Activated CD8-positive, alpha-beta memory T cell treated with anti-CD3 and anti-CD28 coated beads for 36 hours (primary cell): Measurements from ENCODE around the gene SMIM10. TPM values are rescaled to one million over a fixed set of nuclear protein-coding genes. Genes with fewer than 3 reads are reported as not detected.
"Not testable (repeated sequence)": the region's sequence is repeated elsewhere in the genome, so short reads cannot be mapped to it uniquely, and the experiment has no call there.

Experiments used
- CTCF ChIA-PET: fragments of 350-600 bp; sonication (Branson Sonifier 250); formaldehyde crosslinking; loops from one replicate; lab custom pipeline; 2021; ENCODE audit warnings: antibody characterized with exemption; lab: Charles Lee
- POLR2A ChIA-PET: fragments of 350-600 bp; sonication (Branson Sonifier 250); formaldehyde crosslinking; loops from one replicate; lab custom pipeline; 2021; ENCODE audit warnings: antibody characterized with exemption; lab: Charles Lee
- total RNA-seq, 2 experiments: library from RNA; stranded (reverse); gene quantifications; one replicate each; pipeline ENCODE4 v1.2.3, GENCODE V29; 2021

The SMIM10 gene
- total RNA-seq, result 1 to 10 TPM; 1.2 to 2.1 TPM

DNA sequence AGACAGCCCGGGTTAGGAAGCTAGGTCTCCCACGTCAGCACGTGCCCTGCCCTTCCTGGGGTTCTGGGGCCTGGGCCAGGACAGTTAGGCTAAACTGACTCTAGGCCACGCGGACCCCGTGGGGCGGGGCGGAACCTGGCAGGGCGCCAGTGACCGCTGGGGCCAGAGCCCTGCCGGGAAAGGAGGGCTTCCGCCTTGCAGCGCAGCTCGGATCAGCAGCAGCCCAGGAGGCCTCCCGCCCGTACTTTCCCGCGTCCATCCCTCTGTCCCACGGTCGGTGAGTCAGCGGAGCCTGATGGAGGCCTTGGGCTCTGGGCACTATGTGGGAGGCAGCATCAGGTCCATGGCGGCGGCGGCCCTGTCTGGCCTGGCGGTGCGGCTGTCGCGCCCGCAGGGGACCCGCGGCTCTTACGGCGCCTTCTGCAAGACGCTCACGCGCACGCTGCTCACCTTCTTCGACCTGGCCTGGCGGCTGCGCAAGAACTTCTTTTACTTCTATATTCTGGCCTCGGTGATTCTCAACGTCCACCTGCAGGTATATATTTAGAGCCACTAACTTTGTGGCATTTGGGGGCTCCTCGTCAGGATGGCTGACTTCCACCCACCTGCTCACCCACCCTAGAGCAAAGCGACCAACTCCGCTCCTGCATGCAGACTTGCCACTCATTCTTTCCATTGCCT lies at the start of gene SMIM10:
Gene SMIM10, plus strand, starts transcription at position 191 of the 681 bp plus-strand sequence. Its CDS starts 105 bp downstream, at position 296.
- POLR2A ChIA-PET, result no interaction called here
- CTCF ChIA-PET, result no interaction called here

DNA sequence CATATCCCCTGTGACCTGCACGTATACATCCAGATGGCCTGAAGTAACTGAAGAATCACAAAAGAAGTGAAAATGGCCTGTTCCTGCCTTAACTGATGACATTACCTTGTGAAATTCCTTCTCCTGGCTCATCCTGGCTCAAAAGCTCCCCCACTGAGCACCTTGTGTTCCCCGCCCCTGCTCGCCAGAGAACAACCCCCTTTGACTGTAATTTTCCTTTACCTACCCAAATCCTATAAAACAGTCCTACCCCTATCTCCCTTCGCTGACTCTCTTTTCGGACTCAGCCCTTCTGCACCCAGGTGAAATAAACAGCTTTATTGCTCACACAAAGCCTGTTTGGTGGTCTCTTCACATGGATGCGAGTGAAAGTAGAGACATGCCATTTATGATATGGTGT lies 44.4 kb upstream of the SMIM10 start:
- CTCF ChIA-PET, POLR2A ChIA-PET: not testable (repeated sequence)

DNA sequence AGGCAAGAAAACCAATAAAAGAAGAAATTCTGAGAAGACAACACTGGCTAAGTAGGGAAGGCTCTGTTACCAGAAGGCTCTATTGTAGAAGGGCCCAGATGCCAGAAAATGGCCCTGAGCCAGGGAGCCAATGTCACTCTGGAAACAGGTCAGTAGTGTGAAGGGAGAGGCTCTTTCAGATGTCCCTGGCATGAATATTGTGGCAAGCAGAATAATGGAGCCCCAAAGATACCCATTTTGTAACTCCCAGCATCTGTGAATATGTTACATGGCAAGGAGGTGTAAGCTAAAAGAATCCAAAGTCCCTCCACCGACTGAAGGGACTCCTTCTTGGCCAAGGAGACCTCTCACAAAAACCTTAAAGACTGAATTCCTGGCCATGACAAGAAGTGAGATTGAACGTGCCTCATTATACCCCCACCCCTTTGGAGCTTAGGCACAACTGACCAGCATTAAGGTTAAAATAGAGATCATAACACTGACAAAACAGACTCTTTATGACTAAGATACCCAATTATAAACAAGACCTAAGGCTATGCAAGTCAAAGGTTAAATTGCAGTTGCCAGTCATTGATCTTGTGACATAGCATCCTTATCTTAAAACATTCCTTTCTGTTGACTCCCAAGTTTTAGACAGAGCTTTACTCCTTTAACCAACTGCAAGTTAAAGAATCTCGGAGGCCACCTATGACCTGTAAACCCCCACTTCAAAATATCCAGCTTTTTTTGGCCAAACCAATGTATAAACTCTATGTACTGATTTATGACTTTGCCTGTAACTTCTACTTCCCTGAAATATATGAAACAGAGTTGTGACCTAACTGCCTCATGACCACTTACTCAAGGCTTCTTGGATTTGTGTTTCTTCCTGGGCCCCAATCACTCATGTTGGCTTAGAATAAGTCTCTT lies 42.2 kb upstream of the SMIM10 start:
- ChIA-PET POLR2A (no interaction called here), CTCF (no interaction called here)

DNA sequence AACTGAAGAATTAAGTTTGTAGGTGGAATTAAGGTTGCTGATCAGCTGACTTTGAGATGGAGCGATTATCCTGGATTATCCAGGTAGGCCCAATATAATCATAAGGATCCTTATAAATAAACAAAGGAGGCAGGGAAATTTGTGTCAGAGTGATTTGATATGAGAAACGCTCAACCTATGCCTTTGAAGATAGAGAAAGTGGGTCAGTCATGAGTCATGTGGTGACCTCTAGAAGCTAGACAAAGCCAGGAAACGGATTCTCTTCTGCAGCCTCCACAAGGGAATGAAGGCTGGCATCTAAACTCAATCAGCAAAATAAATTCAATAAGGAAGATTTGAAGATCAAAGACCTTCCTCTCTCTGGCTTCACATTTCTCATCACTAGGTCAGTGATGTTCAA lies 41.5 kb upstream of the SMIM10 start:
- CTCF ChIA-PET, result no interaction called here
- POLR2A ChIA-PET, result no interaction called here

DNA sequence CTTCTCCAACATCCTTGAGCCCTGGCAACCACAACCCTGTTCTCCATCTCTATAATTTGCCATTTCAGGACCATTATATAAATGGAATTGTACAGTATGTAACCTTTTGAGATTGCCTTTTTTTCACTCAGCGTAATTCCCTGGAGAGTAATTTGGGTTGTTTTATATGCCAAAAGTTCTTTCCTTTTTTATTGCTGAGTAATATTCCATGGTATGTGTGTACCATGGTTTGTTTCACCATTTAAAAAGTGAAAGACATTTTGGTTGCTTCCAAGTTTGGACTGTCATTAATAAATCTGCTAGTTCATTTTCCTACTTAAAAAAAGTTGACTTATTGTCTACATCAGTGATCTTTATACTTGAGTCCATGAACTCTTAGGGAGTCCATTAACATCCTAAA lies 33.0 kb upstream of the SMIM10 start:
- ChIA-PET CTCF (no interaction called here), POLR2A (no interaction called here)

DNA sequence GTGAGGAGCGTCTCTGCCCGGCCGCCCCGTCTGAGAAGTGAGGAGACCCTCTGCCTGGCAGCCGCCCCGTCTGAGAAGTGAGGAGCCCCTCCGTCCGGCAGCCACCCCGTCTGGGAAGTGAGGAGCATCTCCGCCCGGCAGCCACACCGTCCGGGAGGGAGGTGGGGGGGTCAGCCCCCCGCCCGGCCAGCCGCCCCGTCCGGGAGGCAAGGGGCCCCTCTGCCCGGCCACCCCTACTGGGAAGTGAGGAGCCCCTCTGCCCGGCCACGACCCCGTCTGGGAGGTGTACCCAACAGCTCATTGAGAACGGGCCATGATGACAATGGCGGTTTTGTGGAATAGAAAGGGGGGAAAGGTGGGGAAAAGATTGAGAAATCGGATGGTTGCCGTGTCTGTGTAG lies 30.4 kb upstream of the SMIM10 start:
- POLR2A ChIA-PET, CTCF ChIA-PET: not testable (repeated sequence)

DNA sequence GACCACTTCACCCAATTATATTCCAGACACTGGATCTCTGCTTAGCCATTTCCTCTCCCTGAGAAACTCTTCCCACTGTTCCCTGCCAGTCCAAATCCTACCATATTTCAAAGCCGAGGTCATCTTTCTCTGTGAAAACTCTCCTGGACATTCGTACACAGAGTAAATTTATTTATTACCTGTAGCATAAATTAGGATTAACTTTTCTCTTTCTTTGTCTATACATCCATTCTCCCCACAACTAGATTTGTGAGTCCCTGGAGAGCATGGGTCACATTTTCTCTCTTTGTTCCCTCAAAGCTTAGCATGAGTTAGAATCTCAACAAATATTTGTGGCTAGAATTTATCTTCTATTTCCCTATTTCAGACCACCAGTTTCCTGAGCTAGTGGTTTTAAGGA lies 27.8 kb upstream of the SMIM10 start:
- CTCF ChIA-PET, result interaction anchor here (1.0 kb wide), 1 partner anchor 14 kb away, joined by 3 read pairs; no protein-coding TSS in a partner anchor
- POLR2A ChIA-PET, result no interaction called here

DNA sequence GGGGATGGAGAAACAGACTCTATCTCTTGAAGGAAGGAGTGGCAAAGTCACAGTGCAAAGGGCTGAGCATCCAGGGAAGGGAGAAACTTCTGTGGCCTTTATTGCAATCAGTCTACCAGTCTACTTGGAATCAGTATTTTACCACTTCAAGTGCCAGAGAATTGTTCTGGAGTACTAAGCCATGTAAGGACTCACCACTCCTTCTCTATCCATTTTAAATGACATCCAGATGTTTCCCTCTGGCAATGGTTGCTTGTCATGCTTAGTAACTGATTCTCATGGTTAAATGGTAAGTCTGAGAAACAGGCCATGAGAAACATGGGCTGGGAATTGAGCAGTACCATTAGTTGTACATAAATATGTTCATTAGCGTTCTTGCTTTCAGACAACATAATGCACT lies 21.1 kb upstream of the SMIM10 start:
- ChIA-PET CTCF (no interaction called here), POLR2A (no interaction called here)

DNA sequence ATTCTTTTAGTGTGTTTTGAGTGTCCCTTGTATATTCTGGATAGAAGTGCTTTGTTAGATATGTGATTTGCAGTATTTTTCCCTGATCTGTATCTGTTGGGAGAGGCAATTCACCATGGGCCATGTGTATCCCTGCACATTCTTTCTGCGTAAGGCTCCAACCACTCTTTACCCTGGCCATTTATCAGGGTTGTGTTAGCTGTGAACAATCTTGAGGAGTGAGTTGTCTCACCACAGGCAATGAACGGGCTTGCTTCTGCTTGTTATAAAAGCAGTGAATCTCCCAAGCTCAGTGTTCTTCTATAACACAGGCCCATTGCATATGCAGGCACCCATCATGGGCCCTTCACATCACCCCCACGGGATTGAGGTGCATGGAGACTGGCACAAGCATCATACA lies 18.9 kb upstream of the SMIM10 start:
- POLR2A ChIA-PET, result no interaction called here
- CTCF ChIA-PET, result no interaction called here

DNA sequence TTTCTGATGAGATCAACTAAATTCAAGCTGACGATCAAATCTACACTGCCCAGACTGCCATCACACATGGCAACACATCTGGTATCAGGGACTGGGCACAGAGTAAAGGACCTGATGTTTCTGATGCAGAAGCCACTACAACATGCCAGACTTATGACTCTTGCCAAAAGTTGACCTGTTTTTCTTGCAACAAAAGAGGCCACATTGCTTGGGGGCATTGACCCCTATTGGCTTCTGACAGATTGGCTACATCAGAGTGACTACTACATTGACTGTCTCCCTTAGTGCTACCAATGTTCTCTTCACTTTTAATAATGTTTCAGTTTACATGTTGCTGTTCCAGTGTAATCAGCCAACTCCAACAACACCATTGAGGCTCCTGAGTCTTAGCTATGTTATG lies 15.3 kb upstream of the SMIM10 start:
- CTCF ChIA-PET, result no interaction called here
- POLR2A ChIA-PET, result no interaction called here

DNA sequence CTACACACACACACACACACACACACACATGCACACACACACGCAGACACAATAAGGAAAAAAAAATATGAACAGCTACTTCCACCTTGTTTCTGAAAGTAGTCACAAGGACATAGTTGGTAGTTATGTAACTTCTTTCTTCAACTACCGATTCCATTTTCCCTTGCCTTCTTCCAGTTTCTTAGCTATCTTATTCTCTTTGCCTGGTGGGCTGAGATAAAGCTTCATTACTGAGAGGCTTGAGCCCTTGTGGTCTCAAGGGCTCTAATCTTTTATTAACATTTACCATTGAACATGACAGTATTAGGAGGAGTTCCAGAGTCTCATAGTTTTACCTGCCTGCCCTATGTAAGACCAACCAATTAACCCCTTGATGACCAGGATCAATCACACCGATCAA lies 8.9 kb upstream of the SMIM10 start:
- ChIA-PET CTCF (no interaction called here), POLR2A (no interaction called here)

DNA sequence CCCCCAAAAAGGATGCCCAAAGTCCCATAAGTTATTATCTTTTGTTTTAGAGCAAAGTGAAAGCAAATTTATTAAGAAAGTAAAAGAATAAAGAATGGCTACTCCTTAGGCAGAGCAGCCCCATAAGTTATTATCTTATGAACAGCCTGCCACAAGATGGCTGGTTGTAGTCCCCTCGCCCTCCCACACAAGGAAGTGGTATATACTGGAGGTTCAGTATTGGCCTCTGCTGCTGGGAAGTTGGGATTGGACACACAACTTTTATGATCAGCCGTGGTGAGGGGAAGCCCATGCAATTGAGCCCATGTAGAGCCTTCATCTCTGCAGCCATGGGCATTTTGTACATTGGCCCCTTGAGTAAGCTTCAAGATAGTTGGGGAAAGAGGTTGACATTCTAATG lies 8.0 kb upstream of the SMIM10 start:
- CTCF ChIA-PET, result no interaction called here
- POLR2A ChIA-PET, result no interaction called here

DNA sequence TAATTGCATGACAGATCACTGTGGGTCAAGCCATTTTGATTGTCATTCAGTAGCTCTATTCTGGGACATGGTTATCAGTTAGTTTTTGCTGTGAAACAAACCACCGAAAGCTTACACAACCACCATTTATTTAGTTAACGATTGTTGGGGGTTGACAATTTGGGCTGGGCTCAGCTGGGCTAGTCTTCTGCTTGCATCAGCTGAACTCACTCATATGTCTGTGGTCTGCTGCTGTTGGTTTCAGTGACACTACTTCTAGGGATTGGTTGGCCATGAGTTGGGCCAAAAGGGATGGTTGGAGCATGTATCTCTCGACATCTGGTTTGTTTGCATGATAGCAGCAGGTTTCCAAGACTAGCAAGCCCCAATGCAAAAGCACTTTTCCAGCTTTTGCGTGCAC lies 5.3 kb upstream of the SMIM10 start:
- ChIA-PET POLR2A (no interaction called here), CTCF (no interaction called here)

DNA sequence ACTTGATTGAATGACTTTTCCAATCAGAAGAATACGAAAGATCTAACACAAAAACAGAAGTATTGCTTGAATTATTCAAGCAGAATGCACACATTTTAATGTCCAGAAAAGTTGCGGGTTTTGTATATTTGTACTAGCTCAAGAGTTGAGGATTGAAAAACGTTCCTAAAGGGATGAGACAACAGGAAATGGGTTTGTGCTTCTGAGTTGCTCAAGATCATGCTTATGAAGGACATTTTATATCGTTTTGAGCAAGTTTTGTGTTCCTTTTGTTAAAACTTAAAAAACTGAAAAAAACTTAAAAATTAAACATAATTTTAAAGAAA lies 353 bp upstream of the SMIM10 start:
- POLR2A ChIA-PET, result no interaction called here
- CTCF ChIA-PET, result no interaction called here

DNA sequence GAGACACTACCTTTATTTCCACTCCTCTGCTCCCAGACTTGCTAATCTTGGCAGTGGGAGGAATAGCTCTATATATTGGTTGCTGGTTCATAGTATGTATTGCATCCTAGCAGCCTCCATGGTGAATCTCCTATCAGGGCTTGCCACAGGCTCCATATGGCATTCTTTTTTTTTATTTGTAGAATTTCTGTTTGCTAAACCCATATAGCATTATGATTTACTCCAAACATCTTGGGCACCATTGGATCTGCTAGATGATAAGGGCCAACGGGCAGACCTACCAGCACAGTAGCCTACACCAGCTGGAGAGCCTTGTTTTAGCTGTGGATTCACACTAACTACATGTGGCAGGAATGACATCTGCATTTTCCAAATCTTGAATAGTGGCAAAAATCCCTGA lies 6.9 kb downstream of the SMIM10 start:
- ChIA-PET CTCF (no interaction called here), POLR2A (no interaction called here)

DNA sequence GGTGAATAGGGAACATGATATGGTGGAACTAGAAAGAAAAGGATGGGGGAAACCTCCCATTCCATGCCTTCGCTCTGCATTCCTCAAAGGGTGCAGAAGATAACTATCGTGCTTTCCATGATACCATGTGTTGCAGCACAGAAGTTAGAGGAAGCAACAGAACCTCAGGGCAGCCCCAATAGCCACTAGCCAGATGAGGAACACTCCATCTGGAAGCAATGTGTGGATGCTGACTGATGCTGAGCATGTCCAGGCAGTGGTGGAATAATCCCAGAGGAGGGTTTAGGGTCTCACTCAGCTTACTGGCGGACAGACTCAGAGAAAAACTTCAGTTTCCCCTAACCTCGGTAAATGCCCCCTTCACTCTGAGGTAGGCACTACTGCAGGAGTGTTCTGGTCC lies 7.5 kb downstream of the SMIM10 start:
- ChIA-PET POLR2A (no interaction called here), CTCF (no interaction called here)

DNA sequence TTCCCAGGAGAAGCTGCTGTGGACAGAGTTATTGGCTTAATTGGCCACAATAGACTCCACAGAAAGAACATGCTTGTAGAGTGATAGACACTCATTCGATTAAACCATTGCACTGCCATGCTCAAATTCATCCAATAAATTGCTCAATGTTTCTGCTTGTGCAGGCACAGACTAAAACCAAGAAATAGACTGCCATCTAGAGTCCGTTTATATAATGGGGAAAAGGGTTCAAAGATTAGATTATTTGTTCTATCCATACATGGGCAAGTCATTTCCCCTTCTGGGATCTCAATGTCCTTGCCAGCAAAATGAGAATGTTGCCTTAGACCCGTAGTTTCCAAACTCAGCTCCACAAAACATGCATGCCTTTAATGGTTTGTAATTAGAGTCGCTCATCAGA lies 8.7 kb downstream of the SMIM10 start:
- ChIA-PET POLR2A (no interaction called here), CTCF (interaction anchor here (0.8 to 1.1 kb wide), 2 partner anchors 11 to 87 kb away, joined by 3 read pairs; no protein-coding TSS in a partner anchor)

DNA sequence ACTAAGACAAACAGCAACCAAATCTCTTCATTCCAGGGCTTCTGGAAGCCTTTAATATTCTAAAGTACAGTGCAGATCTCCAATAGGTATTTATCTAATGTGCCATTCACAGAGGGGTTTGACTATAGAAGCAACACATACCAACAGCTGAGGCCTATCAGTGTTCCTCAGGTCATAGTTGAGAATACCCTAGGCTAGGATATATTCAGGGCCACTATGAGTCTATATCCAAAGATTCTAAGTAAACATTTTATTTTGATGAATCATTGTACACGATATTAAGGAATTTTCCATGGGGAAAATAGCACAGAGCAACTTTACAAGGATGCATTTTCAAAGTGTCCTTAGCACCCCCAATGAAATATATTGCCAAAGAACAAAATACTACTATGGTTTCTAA lies 9.7 kb downstream of the SMIM10 start:
- POLR2A ChIA-PET, result no interaction called here
- CTCF ChIA-PET, result interaction anchor here (1.1 kb wide), 1 partner anchor 86 kb away, joined by 3 read pairs; no protein-coding TSS in a partner anchor

DNA sequence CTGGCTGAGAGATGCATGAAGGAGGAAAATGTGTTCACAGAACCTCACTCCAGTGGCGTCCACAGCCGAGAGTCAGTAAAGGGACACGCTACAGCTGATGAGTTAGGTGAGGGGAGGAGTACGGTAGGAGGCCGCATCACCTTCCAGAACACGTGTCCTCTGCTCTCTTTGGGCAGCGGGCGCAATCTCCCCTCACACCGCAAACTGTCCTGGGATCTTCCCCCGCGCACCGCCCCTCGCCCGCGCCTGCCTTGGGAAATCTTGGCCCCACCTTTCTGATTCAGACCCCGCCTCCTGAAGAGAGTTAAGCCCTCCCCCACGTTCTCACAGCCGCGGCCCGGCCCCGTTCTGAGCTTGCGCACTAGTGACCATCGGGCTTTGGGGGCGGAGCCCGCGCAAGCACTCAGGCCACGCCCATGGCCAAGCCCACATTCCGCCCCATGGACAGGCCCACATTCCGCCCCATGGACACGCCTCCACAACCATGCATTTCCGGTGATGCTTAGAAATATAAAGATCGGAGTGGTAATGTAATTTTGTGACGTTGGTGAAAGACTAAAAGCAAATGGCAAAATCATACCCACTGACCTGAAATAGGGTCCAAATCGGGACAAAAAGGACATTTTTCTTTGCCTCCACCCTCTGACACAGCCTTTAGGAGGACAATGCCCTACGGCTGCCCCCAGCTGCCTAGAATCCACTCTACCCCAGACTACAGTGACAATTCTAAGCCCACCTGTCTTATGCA lies 13.3 kb downstream of the SMIM10 start:
- POLR2A ChIA-PET, result interaction anchor here (0.5 kb wide), 1 partner anchor 161 kb away, joined by 3 read pairs; no protein-coding TSS in a partner anchor
- CTCF ChIA-PET, result no interaction called here

DNA sequence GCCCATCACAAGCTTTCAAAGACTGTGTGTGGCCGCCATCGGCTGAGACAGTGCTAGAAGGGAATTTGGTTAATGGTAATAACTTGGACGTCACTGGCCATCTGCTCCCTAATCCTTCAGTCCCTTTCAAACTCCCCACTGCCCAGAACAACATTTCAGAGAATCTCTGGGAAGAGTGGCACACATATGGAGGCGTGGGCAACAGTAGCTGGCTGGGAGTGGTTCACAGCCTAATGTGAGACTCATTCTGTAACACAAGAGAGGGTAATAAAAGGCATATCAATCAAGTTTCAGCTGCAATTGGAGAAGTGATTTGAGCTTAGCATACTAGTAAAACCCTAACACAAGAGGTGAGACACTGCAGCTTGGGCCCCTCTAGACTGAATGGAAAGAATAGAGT lies 15.4 kb downstream of the SMIM10 start:
- CTCF ChIA-PET, result no interaction called here
- POLR2A ChIA-PET, result no interaction called here
